ENCODE measurements around the gene ADGRG1. TPM values are rescaled to one million over a fixed set of nuclear protein-coding genes. Genes with fewer than 3 reads are reported as not detected.

Gene ADGRG1
- total RNA-seq, 2 donors from 2014 or later: 0.64 TPM

DNA sequence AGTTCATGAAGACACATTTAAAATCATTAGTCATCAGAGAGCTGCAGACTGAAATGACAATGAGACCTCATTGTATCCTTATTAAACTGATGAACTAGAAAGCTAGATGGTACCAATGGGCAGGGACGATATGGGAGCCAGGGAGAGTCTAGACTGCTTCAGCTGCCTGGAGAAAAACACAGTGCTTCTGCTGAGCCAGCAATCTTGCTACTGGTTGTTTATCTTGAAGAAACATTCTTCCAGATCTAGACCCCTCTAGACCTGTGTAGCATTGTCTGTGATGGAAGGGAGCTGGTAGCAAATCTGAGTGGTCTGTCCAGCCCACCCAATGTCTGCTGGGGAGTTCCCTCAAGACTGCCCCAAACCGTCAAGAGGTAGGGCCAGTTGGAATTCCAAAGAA, 64.2 kb downstream of the ADGRG1 start:
- TF ChIP-seq, protein P1, sequence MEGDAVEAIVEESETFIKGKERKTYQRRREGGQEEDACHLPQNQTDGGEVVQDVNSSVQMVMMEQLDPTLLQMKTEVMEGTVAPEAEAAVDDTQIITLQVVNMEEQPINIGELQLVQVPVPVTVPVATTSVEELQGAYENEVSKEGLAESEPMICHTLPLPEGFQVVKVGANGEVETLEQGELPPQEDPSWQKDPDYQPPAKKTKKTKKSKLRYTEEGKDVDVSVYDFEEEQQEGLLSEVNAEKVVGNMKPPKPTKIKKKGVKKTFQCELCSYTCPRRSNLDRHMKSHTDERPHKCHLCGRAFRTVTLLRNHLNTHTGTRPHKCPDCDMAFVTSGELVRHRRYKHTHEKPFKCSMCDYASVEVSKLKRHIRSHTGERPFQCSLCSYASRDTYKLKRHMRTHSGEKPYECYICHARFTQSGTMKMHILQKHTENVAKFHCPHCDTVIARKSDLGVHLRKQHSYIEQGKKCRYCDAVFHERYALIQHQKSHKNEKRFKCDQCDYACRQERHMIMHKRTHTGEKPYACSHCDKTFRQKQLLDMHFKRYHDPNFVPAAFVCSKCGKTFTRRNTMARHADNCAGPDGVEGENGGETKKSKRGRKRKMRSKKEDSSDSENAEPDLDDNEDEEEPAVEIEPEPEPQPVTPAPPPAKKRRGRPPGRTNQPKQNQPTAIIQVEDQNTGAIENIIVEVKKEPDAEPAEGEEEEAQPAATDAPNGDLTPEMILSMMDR (conservative IDR thresholded peaks at IDR 0.05): no peak
- no peak overlapping the region for H3K9ac ChIP-seq (ENCODE audit: extremely low read depth, low read length, poor library complexity, severe bottlenecking)
- H3K27me3 Mint-ChIP-seq (ENCODE audit: insufficient read depth): peaks cover 1% of the 10 kb centered on the region
- H3K4me1 ChIP-seq (ENCODE audit: control insufficient read depth, insufficient read depth, low read length): no peaks in the 10 kb centered on the region
- H3K4me3 Mint-ChIP-seq: no peak overlapping the region
- no peaks in the 10 kb centered on the region for H3K27me3 ChIP-seq (ENCODE audit: control insufficient read depth, insufficient read depth, low read length, poor library complexity, severe bottlenecking)
- no peaks in the 10 kb centered on the region for H3K36me3 Mint-ChIP-seq (ENCODE audit: low read depth)
- H3K27ac ChIP-seq (ENCODE audit: low read depth, low read length): no peak overlapping the region
- H3K9me3 Mint-ChIP-seq: no peaks in the 10 kb centered on the region
- DNase-seq: no peak
- H3K9me3 ChIP-seq (ENCODE audit: control insufficient read depth, low read length): no peaks in the 10 kb centered on the region
- H3K36me3 ChIP-seq (ENCODE audit: control insufficient read depth, insufficient read depth, low read length): no peaks in the 10 kb centered on the region
- no peak overlapping the region for H3K4me3 ChIP-seq (ENCODE audit: low read length)
- H3K27ac Mint-ChIP-seq: no peak overlapping the region
- WGBS, 2 experiments (ENCODE audit: insufficient coverage in 1 of 2, insufficient read length in 1 of 2): 76 to 100% methylated on average over 1 to 2 of the region's 2 CpGs
- H3K4me1 Mint-ChIP-seq: peaks cover 12% of the 10 kb centered on the region

DNA sequence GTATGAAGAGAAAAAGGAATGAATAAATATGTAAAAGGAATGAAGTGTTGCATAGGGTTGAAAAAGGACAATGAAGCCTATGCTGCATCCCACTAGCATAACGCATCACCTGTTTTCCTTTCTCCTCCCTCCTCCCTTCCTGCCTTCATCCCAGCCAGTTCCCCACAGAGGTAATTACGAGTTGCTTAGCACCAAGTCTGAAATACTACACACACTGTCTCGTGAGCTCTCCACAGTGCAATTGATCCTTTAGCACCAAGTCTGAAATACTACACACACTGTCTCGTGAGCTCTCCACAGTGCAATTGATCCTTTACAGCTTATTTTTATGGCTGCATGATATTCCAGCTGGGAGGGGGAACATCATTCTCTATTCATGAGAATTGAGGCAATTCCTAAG, 65.1 kb downstream of the ADGRG1 start:
- Histone ChIP-seq H3K9ac (ENCODE audit: extremely low read depth, low read length, poor library complexity, severe bottlenecking) (no peak overlapping the region), H3K36me3 (ENCODE audit: control insufficient read depth, insufficient read depth, low read length) (no peaks in the 10 kb centered on the region), H3K27ac (ENCODE audit: low read depth, low read length) (no peak overlapping the region), H3K27me3 (ENCODE audit: control insufficient read depth, insufficient read depth, low read length, poor library complexity, severe bottlenecking) (no peaks in the 10 kb centered on the region), H3K4me1 (ENCODE audit: control insufficient read depth, insufficient read depth, low read length) (no peaks in the 10 kb centered on the region), H3K9me3 (ENCODE audit: control insufficient read depth, low read length) (no peaks in the 10 kb centered on the region), H3K4me3 (ENCODE audit: low read length) (no peak overlapping the region)
- Mint-ChIP-seq H3K9me3 (no peaks in the 10 kb centered on the region), H3K36me3 (ENCODE audit: low read depth) (no peaks in the 10 kb centered on the region), H3K27me3 (ENCODE audit: insufficient read depth) (peaks cover 1% of the 10 kb centered on the region), H3K4me3 (no peak overlapping the region), H3K4me1 (peaks cover 12% of the 10 kb centered on the region), H3K27ac (no peak overlapping the region)
- DNase-seq: no peak
- TF ChIP-seq, protein P1 (conservative IDR thresholded peaks at IDR 0.05): no peak
- WGBS, 2 experiments (ENCODE audit: insufficient coverage in 1 of 2, insufficient read length in 1 of 2): 88% methylated on average over 4 of the region's 4 CpGs; no CpG with 5 or more reads in 1 of the 2 experiments

DNA sequence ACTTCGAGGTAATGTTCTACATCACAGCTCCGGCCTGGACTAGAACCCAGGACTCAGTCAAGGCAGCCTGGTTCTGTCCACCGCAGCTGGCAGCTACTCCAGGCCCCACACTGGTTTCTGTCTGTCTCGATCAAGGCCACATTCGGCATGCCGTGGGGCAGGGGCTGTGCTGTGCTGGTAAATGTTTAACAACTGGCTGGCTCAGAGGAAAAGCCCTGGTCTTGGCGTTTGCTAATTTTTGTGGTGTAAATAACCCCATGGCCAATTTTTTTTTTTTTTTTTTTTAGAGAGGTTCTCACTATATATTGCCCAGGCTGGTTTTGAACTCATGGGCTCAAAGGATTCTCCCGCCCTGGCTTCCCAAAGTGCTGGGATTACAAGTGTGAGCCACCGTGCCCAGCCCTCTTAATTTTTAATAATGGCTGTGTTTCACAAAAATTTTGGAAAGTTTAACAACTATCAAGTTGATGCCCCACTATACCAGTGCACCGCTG, 65.8 kb downstream of the ADGRG1 start:
- no peak overlapping the region for H3K27ac ChIP-seq (ENCODE audit: low read depth, low read length)
- Mint-ChIP-seq H3K27me3 (ENCODE audit: insufficient read depth) (peaks cover 1% of the 10 kb centered on the region), H3K9me3 (no peaks in the 10 kb centered on the region), H3K36me3 (ENCODE audit: low read depth) (no peaks in the 10 kb centered on the region), H3K4me3 (peak overlapping the region; percentile 51), H3K27ac (no peak overlapping the region), H3K4me1 (peaks cover 10% of the 10 kb centered on the region)
- no peak overlapping the region for H3K9ac ChIP-seq (ENCODE audit: extremely low read depth, low read length, poor library complexity, severe bottlenecking)
- H3K4me3 ChIP-seq (ENCODE audit: low read length): no peak overlapping the region
- H3K9me3 ChIP-seq (ENCODE audit: control insufficient read depth, low read length): no peaks in the 10 kb centered on the region
- no peak for DNase-seq
- WGBS, 2 experiments (ENCODE audit: insufficient coverage in 1 of 2, insufficient read length in 1 of 2): 65 to 68% methylated on average over 7 to 10 of the region's 10 CpGs
- H3K36me3 ChIP-seq (ENCODE audit: control insufficient read depth, insufficient read depth, low read length): no peaks in the 10 kb centered on the region
- TF ChIP-seq, protein P1 (conservative IDR thresholded peaks at IDR 0.05): no peak
- H3K4me1 ChIP-seq (ENCODE audit: control insufficient read depth, insufficient read depth, low read length): no peaks in the 10 kb centered on the region
- no peaks in the 10 kb centered on the region for H3K27me3 ChIP-seq (ENCODE audit: control insufficient read depth, insufficient read depth, low read length, poor library complexity, severe bottlenecking)

Data from endodermal cell (in vitro differentiated cells).